ENCODE measurements around the gene ZNRF1. TPM values are rescaled to one million over a fixed set of nuclear protein-coding genes. Genes with fewer than 3 reads are reported as not detected.
A peak's percentile ranks its signal among the peaks of the same experiment; 100 is the strongest.

Gene ZNRF1
- total and polyA plus RNA-seq, 2 of the 13 experiments (the other 11 are each of a cell fraction or from before 2014, with no cell fraction given) = 43.9 to 58.7 TPM

- TF ChIP-seq BRF2 (CRISPR knock-in tag; IDR thresholded peaks at IDR 0.05) (no peak), ZBTB2 (CRISPR knock-in tag; IDR thresholded peaks at IDR 0.05; ENCODE audit: low read depth) (no peak), ZMYM3 (CRISPR knock-in tag; IDR thresholded peaks at IDR 0.05) (peak; percentile 96), TFDP1 (CRISPR knock-in tag; IDR thresholded peaks at IDR 0.05; ENCODE audit: borderline replicate concordance) (peak; percentile 35; the same call in 1 of the 2 replicates), XBP1 (CRISPR knock-in tag; IDR thresholded peaks at IDR 0.05) (no peak), ZBTB34 (CRISPR knock-in tag; IDR thresholded peaks at IDR 0.05) (0 out of 2 replicates have a peak, but pooled peaks have one; percentile 15), ZC3H13 (CRISPR knock-in tag; IDR thresholded peaks at IDR 0.05) (no peak), EP300 (IDR thresholded peaks at IDR 0.05; ENCODE audit: low read depth in 2 of 2, low read length in 2 of 2) (peak; percentile 51 to 52; a peak in 2 of 4 replicates), EP300 (CRISPR knock-in tag; IDR thresholded peaks at IDR 0.05; ENCODE audit: borderline replicate concordance) (peak; percentile 48; the same call in 1 of the 2 replicates), ZNF232 (CRISPR knock-in tag; IDR thresholded peaks at IDR 0.05; ENCODE audit: borderline replicate concordance) (peak; percentile 82; the same call in 1 of the 2 replicates), ETV6 (CRISPR knock-in tag; conservative IDR thresholded peaks at IDR 0.05) (0 out of 2 replicates have a peak, but pooled peaks have one; percentile 22), HNRNPH1 (optimal IDR thresholded peaks at IDR 0.05; ENCODE audit: low read depth, low read length) (no peak), ZNF891 (CRISPR knock-in tag; IDR thresholded peaks at IDR 0.05) (peak; percentile 78; the same call in 1 of the 2 replicates), ZNF816 (CRISPR knock-in tag; IDR thresholded peaks at IDR 0.05; ENCODE audit: borderline replicate concordance) (no peak), ZNF687 (CRISPR knock-in tag; IDR thresholded peaks at IDR 0.05) (peak; percentile 93), THAP11 (CRISPR knock-in tag; IDR thresholded peaks at IDR 0.05) (peak; percentile 82), CAMTA2 (CRISPR knock-in tag; IDR thresholded peaks at IDR 0.05; ENCODE audit: borderline replicate concordance) (no peak), CREBL2 (CRISPR knock-in tag; IDR thresholded peaks at IDR 0.05; ENCODE audit: borderline replicate concordance) (0 out of 2 replicates have a peak, but pooled peaks have one; percentile 52)
Measured at GRCh38 chr16:75116081-75116910, 117.5 kb downstream of the ZNRF1 start, which contains the start of gene LDHD (continued).

All from HepG2 (cell line).